Transverse colon (tissue), 4 donors: ENCODE measurements around the gene PLEKHH3. TPM values are rescaled to one million over a fixed set of nuclear protein-coding genes. Genes with fewer than 3 reads are reported as not detected.

Experiments
- DNase-seq: peaks from one replicate; pipeline ENCODE4 v3.0.0-alpha.2; 2019
- H3K27ac ChIP-seq, 4 donors: fragments of 200-600 bp; sonication (generic); 2 replicates each; pipeline ENCODE4 v1.5.1; 2016 to 2018; ENCODE audit warnings: inconsistent platforms in 4 of 4
- H3K27me3 ChIP-seq: fragments of 200-600 bp; sonication (generic); 2 replicates; pipeline ENCODE4 v1.5.1; 2017; ENCODE audit warnings: inconsistent platforms
- H3K36me3 ChIP-seq, 4 donors: fragments of 200-600 bp; sonication (generic); 2 replicates each; pipeline ENCODE4 v1.5.1; 2017 to 2019; ENCODE audit warnings: inconsistent platforms in 4 of 4
- H3K4me1 ChIP-seq, 4 donors: fragments of 200-600 bp; sonication (generic); 2 replicates each; pipeline ENCODE4 v1.5.1; 2017 to 2020; ENCODE audit warnings: inconsistent platforms in 4 of 4
- H3K4me3 ChIP-seq, 4 donors: fragments of 200-600 bp; sonication (generic); 1 replicate in 1 of 4; 2 replicates in 3 of 4; pipeline versions ENCODE4 v1.5.1 to v1.6.1; 2017 to 2019; ENCODE audit warnings: inconsistent platforms in 4 of 4
- H3K9me3 ChIP-seq, 2 donors: fragments of 200-600 bp; sonication (generic); 2 replicates each; pipeline ENCODE4 v1.5.1; 2017 to 2019; ENCODE audit warnings: inconsistent platforms in 2 of 2
- EP300 ChIP-seq: sonication (generic); formaldehyde crosslinking; IDR thresholded peaks from one replicate; pipeline ENCODE4 v1.6.1; 2017; ENCODE audit warnings: antibody characterized with exemption, low read depth
- POLR2A ChIP-seq: fragments of 450-650 bp; IDR thresholded peaks from one replicate; pipeline ENCODE4 v1.6.1; 2016; ENCODE audit warnings: antibody characterized with exemption, mild to moderate bottlenecking, moderate library complexity
- POLR2AphosphoS5 ChIP-seq, 3 donors: sonication (generic); formaldehyde crosslinking; IDR thresholded peaks; one replicate each; pipeline ENCODE4 v1.6.1; 2016; ENCODE audit warnings: antibody characterized with exemption in 3 of 3
- WGBS, 2 donors: methylation state at CpG; one replicate each; pipeline ENCODE4 v1.1.5; 2018; ENCODE audit warnings: low coverage in 1 of 2; 5-methylcytosine and 5-hydroxymethylcytosine counted together
- in situ Hi-C, 4 donors: fragments of 200-750 bp; cut with MboI; loops; one replicate each; pipeline versions ENCODE4 v1.15.0 to v1.15.1; 2017; ENCODE audit warnings: low sequenced_read_pairs in 3 of 4, low pct_ligation_motif_present in 1 of 4, low pct_unique_long_range_greater_than_20kb in 1 of 4
- intact Hi-C: fragments of 100-400 bp; cut with DNase I; formaldehyde crosslinking; loops from one replicate; pipeline ENCODE4 v1.15.1; 2023; ENCODE audit warnings: low total_unique reads
- total RNA-seq, 4 donors: library from RNA; depleted of rRNA; stranded (reverse); fragments of >200 nt; gene quantifications; one replicate each; pipeline ENCODE4 v1.1.0, GENCODE V29; 2016
- TF ChIP-seq, protein P1 (sequence below), 5 experiments: fragments of 200-600 bp in 3 of 5; fragments of 450-650 bp in 2 of 5; sonication (generic) in 3 of 5; IDR thresholded peaks; 1 replicate in 2 of 5; 2 replicates in 3 of 5; pipeline ENCODE4 v1.5.1; 2016 to 2017; ENCODE audit warnings: antibody characterized with exemption in 5 of 5, inconsistent platforms in 3 of 5, mild to moderate bottlenecking in 2 of 5, moderate library complexity in 1 of 5

PLEKHH3 gene
- total RNA-seq, 4 donors from 2014 or later: 5.8 to 29.9 (median 9.9) TPM

DNA sequence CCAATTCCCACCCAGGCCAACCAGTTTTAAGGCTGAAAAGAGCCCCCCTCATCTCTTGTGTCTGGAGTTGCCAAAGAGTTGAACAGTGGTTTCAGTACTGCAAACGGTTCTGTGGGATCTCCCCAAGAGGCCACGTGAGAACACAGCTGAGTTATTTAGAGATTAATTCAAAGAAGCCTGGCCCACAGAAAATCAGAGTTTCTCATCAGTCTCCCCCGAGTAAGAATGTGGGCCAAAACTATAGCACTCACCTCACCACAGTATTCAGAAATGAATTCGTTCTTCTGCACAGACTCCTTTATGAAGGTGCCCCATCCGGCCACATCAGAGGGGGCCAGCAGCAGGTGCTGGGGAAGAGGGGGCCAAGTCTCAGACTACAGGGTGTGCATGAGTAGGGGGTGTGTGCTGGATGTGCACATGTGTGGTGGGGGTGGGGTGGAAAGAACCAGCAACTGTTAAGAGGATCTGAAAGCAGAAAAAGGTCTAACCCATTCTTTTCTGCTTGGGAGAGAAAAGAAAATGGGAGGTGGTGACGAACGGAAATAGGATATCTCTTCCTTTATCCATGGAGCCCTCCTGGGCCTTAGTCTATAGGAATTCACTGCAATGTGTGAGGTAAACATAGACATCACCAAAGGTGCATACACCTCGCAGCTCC, 28.2 kb upstream of the PLEKHH3 start:
- Histone ChIP-seq H3K9me3 (no peaks in the 10 kb centered on the region), H3K4me1 (no peaks in the 10 kb centered on the region), H3K27ac (peak overlapping the region in 2 of 4 donors; percentile 1 to 3), H3K4me3 (no peak overlapping the region), H3K27me3 (no peaks in the 10 kb centered on the region), H3K36me3 (peaks cover 0 to 83% (median 39%) of the 10 kb centered on the region in 4 donors)
- in situ Hi-C loops (loop anchor here in 2 of 4 donors (25.0 kb wide), 1 partner anchor 232 kb away; no protein-coding TSS in a partner anchor), intact Hi-C loops (no loop called here)
- TF ChIP-seq, protein P1, sequence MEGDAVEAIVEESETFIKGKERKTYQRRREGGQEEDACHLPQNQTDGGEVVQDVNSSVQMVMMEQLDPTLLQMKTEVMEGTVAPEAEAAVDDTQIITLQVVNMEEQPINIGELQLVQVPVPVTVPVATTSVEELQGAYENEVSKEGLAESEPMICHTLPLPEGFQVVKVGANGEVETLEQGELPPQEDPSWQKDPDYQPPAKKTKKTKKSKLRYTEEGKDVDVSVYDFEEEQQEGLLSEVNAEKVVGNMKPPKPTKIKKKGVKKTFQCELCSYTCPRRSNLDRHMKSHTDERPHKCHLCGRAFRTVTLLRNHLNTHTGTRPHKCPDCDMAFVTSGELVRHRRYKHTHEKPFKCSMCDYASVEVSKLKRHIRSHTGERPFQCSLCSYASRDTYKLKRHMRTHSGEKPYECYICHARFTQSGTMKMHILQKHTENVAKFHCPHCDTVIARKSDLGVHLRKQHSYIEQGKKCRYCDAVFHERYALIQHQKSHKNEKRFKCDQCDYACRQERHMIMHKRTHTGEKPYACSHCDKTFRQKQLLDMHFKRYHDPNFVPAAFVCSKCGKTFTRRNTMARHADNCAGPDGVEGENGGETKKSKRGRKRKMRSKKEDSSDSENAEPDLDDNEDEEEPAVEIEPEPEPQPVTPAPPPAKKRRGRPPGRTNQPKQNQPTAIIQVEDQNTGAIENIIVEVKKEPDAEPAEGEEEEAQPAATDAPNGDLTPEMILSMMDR (IDR thresholded peaks at IDR 0.05): no peak
- TF ChIP-seq EP300 (no peak), POLR2A (no peak), POLR2AphosphoS5 (IDR thresholded peaks at IDR 0.05) (no peak)
- WGBS, 2 donors: 60 to 93% methylated on average over 2 to 8 of the region's 8 CpGs
- no peak for DNase-seq

DNA sequence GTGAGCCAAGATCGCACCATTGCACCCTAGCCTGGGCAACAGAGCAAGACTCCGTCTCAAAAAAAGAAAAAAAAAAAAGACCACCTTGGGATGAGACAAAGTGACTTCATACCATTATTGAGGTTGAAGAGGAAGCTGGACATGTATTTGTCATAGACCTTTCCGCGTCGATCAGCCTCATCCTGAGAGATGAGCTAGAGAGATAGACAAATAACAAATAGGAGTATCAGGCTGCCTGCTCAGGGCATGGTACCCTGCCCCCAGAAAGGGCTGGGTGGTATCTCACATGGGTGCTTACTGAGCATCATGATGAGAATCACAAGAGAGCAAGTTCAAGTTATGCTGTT, 27.7 kb upstream of the PLEKHH3 start:
- peaks cover 0 to under 1% (median 0%) of the 10 kb centered on the region in 4 donors for H3K4me1 ChIP-seq
- WGBS, 2 donors: 77 to 80% methylated on average over 5 of the region's 5 CpGs
- H3K4me3 ChIP-seq: no peak overlapping the region
- no peak for DNase-seq
- H3K27me3 ChIP-seq: no peaks in the 10 kb centered on the region
- H3K36me3 ChIP-seq: peaks cover 0 to 78% (median 36%) of the 10 kb centered on the region in 4 donors
- TF ChIP-seq POLR2A: no peak
- TF ChIP-seq, protein P1 (IDR thresholded peaks at IDR 0.05): no peak
- no peak for TF ChIP-seq POLR2AphosphoS5 (IDR thresholded peaks at IDR 0.05)
- TF ChIP-seq EP300: no peak
- intact Hi-C loops (no loop called here), in situ Hi-C loops (loop anchor here in 2 of 4 donors (25.0 kb wide), 1 partner anchor 233 kb away; no protein-coding TSS in a partner anchor)
- no peaks in the 10 kb centered on the region for H3K9me3 ChIP-seq
- H3K27ac ChIP-seq: no peak overlapping the region

DNA sequence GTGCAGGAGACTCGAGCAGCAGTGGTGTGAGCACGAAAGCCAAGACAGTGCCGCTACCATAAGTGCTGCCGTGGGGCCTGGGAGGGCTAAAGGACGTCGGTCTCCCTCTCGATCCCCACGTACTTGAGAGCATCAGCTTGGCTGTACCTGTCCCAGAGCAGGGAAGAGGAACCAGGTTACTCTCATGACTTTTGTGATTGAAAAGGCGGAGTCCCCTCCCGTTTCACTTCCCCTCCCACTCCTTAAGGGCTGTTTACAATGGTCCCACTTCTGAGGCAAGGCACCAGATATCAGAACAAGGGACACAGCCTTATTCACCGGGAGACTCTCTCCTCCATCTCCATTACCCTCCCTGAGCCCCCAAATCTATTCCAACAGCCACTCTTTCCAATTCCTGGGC, 25.7 kb upstream of the PLEKHH3 start:
- in situ Hi-C loops: loop anchor here in 2 of 4 donors (25.0 kb wide), 1 partner anchor 235 kb away; no protein-coding TSS in a partner anchor
- H3K27me3 ChIP-seq: no peaks in the 10 kb centered on the region
- no peaks in the 10 kb centered on the region for H3K9me3 ChIP-seq
- WGBS, 2 donors: 90 to 100% methylated on average over 1 to 11 of the region's 11 CpGs
- intact Hi-C loops: no loop called here
- H3K4me3 ChIP-seq: no peak overlapping the region
- H3K36me3 ChIP-seq: peaks cover 0 to 57% (median 27%) of the 10 kb centered on the region in 4 donors
- no peak for DNase-seq
- H3K4me1 ChIP-seq: peaks cover 0 to 8% (median 2%) of the 10 kb centered on the region in 4 donors
- TF ChIP-seq POLR2AphosphoS5 (IDR thresholded peaks at IDR 0.05): no peak
- no peak for TF ChIP-seq EP300
- TF ChIP-seq, protein P1 (IDR thresholded peaks at IDR 0.05): no peak
- TF ChIP-seq POLR2A: no peak
- no peak overlapping the region for H3K27ac ChIP-seq

DNA sequence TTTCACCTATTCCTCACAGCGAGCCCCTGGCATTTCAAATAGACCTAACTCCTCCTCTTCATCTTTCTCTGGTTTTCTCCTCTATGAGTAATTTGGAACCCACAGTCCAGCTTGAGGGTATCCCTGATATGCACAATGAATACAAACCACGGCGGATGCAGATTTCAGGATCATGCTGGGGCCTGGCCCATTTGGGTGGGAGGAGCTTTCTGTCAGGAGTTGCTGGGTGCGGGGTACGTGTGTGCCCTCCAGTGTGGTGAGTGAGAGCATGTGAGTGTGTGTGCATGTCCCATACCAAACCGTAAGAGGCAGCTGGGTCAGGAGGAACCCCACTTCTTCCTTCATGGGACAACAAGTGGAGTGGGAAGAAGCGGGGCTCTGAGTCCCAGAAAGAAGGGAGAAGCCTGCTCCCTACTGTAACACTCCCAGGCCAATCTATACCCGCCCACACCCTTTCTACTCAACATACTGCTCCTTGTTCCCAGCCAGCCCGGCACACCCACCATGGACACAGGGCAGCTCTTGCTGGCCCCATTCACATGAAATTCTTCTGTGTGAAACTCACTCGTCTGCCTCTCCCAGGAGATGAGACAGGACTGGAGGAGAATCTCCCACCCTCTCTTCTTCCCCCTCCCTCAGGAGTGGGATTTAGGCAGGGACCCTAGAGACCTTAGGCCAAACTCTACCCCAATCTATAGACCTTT, 23.9 kb upstream of the PLEKHH3 start:
- Histone ChIP-seq H3K36me3 (peaks cover 0 to 40% (median 18%) of the 10 kb centered on the region in 4 donors), H3K4me1 (peaks cover 0 to 8% (median 2%) of the 10 kb centered on the region in 4 donors), H3K27ac (no peak overlapping the region), H3K4me3 (no peak overlapping the region), H3K9me3 (no peaks in the 10 kb centered on the region), H3K27me3 (no peaks in the 10 kb centered on the region)
- in situ Hi-C loops: loop anchor here in 2 of 4 donors (25.0 kb wide), 1 partner anchor 237 kb away; no protein-coding TSS in a partner anchor
- intact Hi-C loops: no loop called here
- WGBS, 2 donors: 90 to 91% methylated on average over 2 to 10 of the region's 10 CpGs
- no peak for DNase-seq
- TF ChIP-seq, protein P1 (IDR thresholded peaks at IDR 0.05): no peak
- no peak for TF ChIP-seq POLR2AphosphoS5 (IDR thresholded peaks at IDR 0.05)
- TF ChIP-seq POLR2A: no peak
- no peak for TF ChIP-seq EP300
